K562 (cell line): ENCODE measurements around the gene MESP1. TPM values are rescaled to one million over a fixed set of nuclear protein-coding genes. Genes with fewer than 3 reads are reported as not detected.

ENCODE experiments used
- ASH1L ChIP-seq: fragments of 450-650 bp; IDR thresholded peaks from 2 replicates; pipeline ENCODE4 v1.6.1; 2018; ENCODE audit warnings: borderline replicate concordance, mild to moderate bottlenecking, low read depth; ENCODE audit not compliant: partially characterized antibody
- DNMT1 ChIP-seq: fragments of 450-650 bp; IDR thresholded peaks from 2 replicates; pipeline ENCODE4 v1.6.1; 2016; ENCODE audit warnings: antibody characterized with exemption, mild to moderate bottlenecking
- FOS ChIP-seq: IDR thresholded peaks from 3 replicates; pipeline ENCODE4 v1.6.1; 2011; ENCODE audit not compliant: insufficient read length; ENCODE audit errors: extremely low read depth
- GTF2B ChIP-seq: IDR thresholded peaks from 2 replicates; pipeline ENCODE4 v1.6.1; 2011; ENCODE audit not compliant: insufficient read length; ENCODE audit errors: extremely low read depth
- MEF2D ChIP-seq: conservative IDR thresholded peaks from 2 replicates; pipeline ENCODE4 v1.6.1; 2016; ENCODE audit warnings: low read depth, missing genetic modification characterization, missing compliant biosample characterization
- POLR2AphosphoS5 ChIP-seq: IDR thresholded peaks from 2 replicates; pipeline ENCODE4 v1.6.1; 2011; ENCODE audit warnings: mild to moderate bottlenecking, low read depth, low read length, moderate library complexity; ENCODE audit not compliant: control insufficient read depth, insufficient read depth
- RBM22 ChIP-seq: fragments of 200-400 bp; formaldehyde crosslinking; IDR thresholded peaks from 2 replicates; pipeline ENCODE4 v1.6.1; 2018; ENCODE audit warnings: low read length, low read depth; ENCODE audit not compliant: poor library complexity, severe bottlenecking
- SAFB2 ChIP-seq: fragments of 200-400 bp; formaldehyde crosslinking; IDR thresholded peaks from 2 replicates; pipeline ENCODE4 v1.6.1; 2018; ENCODE audit warnings: borderline replicate concordance, low read length, low read depth, moderate library complexity; ENCODE audit not compliant: severe bottlenecking
- SMARCA4 ChIP-seq: fragments of 450-650 bp; IDR thresholded peaks from 2 replicates; pipeline ENCODE4 v1.6.1; 2016
- ZNF197 ChIP-seq: fragments of 200-800 bp; sonication (Bioruptor generic); IDR thresholded peaks from 2 replicates; pipeline ENCODE4 v1.6.1; 2016; ENCODE audit warnings: low read depth, missing genetic modification characterization, missing compliant biosample characterization
- ZNF274 ChIP-seq: IDR thresholded peaks from 2 replicates; pipeline ENCODE4 v1.6.1; 2011; ENCODE audit warnings: low read depth, mild to moderate bottlenecking, low read length, moderate library complexity, borderline replicate concordance
- ZNF644 ChIP-seq: fragments of 200-800 bp; sonication (Bioruptor generic); IDR thresholded peaks from 2 replicates; pipeline ENCODE4 v1.6.1; 2016; ENCODE audit warnings: low read depth, missing genetic modification characterization, missing compliant biosample characterization
- ZNF76 ChIP-seq: fragments of 250-450 bp; sonication (Bioruptor Pico); IDR thresholded peaks from 2 replicates; pipeline ENCODE4 v1.4.0; 2020; ENCODE audit warnings: mild to moderate bottlenecking, moderate library complexity, borderline replicate concordance
- ZNF79 ChIP-seq: fragments of 250-450 bp; sonication (Bioruptor Pico); IDR thresholded peaks from 2 replicates; pipeline ENCODE4 v1.4.0; 2020; ENCODE audit warnings: low read depth, mild to moderate bottlenecking, moderate library complexity
- polyA plus RNA-seq, 8 experiments: library from polyadenylated mRNA; depleted of rRNA in 4 of 8; stranded (reverse) in 5 of 8; unstranded in 3 of 8; fragments of >200 nt; fragmentation: Nextera tagmentation in 2 of 8; fragmentation: Illumina TruSeq in 1 of 8; extraction: Ambion mirVana in 2 of 8; extraction: Trizol in 1 of 8; gene quantifications; 2 replicates each; pipeline versions ENCODE4 v1.2.1 to v1.2.3, GENCODE V29; 2011 to 2014; ENCODE audit warnings: inconsistent platforms in 1 of 8, missing spikeins in 1 of 8
- total RNA-seq, 7 experiments: library from RNA; depleted of rRNA in 6 of 7; stranded (reverse); fragments of >200 nt in 6 of 7; fragmentation: Illumina TruSeq in 2 of 7; extraction: Trizol in 2 of 7; gene quantifications; 2 replicates each; pipeline versions ENCODE4 v1.2.1 to v1.2.3, GENCODE V29; 2011 to 2021; ENCODE audit warnings: low replicate concordance in 1 of 7
- TF ChIP-seq, protein P1 (sequence below): sonication (generic); formaldehyde crosslinking; IDR thresholded peaks from 2 replicates; pipeline ENCODE4 v1.8.0; 2022; ENCODE audit warnings: missing genetic modification reagents, mild to moderate bottlenecking, borderline replicate concordance
- TF ChIP-seq, protein P2 (sequence below), 3 experiments: fragments of 200-800 bp in 1 of 3; fragments of 250-450 bp in 1 of 3; fragments of 450-650 bp in 1 of 3; sonication (Bioruptor Pico) in 1 of 3; sonication (Bioruptor generic) in 1 of 3; formaldehyde crosslinking in 1 of 3; IDR thresholded peaks; 2 replicates each; pipeline versions ENCODE4 v1.6.1 to v1.8.0; 2016 to 2022; ENCODE audit warnings: mild to moderate bottlenecking in 2 of 3, missing genetic modification characterization in 2 of 3, missing compliant biosample characterization in 1 of 3, moderate library complexity in 1 of 3
- TF ChIP-seq, protein P3 (sequence below): fragments of 450-650 bp; IDR thresholded peaks from 2 replicates; pipeline ENCODE4 v1.6.1; 2016; ENCODE audit warnings: antibody characterized with exemption

MESP1 gene
- total and polyA plus RNA-seq, 9 of the 15 experiments (the other 6 are each of a cell fraction or from before 2014, with no cell fraction given), result 0.14 to 1.1 (median 0.36) TPM; not detected in 4

DNA sequence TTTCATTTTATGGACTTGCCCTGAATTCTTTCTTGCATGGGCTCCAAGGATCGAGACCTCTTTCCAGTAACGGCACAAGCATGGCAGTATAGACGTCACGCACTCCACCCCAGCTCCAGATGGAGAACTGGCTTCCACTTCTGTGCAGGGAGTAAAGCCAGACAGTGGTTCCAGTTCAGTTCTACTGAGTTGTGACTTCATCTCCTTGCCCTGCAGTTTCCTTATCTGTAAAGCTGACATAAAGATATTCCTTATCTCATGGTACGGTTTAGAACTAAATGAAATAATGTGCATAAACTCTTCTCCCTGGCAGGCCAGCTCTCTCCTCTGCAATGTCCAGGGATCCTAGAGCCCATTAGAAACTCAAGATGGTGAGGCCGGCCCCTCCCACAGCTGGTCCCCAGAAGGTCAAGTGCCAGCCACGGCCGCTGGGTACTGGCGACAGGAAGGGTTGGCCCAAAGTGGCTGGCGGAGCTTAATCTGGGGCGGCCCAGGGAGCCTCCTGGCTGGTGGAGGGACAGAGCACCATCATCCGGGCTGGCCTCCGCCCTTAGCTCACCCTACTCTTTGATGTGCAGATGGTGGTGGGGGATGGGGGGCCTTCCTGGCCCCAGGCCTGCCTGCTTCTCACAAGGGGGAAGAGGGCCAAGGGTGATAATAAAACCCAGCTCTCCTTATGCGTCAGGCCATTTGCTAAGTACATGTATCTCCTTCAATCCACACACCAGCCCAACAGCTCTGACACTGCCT is 32.2 kb upstream of the MESP1 start (continued):
- TF ChIP-seq ASH1L (no peak), MEF2D (tag) (no peak), ZNF76 (no peak), ZNF274 (no peak), ZNF197 (0 out of 2 replicates have a peak, but pooled peaks have one; percentile 46), GTF2B (no peak), SMARCA4 (peak; percentile 36; the same call in 1 of the 2 replicates), ZNF644 (tag) (no peak), FOS (no peak), ZNF79 (CRISPR knock-in tag) (no peak), POLR2AphosphoS5 (no peak), DNMT1 (no peak), SAFB2 (no peak), RBM22 (no peak)
- TF ChIP-seq, protein P1, sequence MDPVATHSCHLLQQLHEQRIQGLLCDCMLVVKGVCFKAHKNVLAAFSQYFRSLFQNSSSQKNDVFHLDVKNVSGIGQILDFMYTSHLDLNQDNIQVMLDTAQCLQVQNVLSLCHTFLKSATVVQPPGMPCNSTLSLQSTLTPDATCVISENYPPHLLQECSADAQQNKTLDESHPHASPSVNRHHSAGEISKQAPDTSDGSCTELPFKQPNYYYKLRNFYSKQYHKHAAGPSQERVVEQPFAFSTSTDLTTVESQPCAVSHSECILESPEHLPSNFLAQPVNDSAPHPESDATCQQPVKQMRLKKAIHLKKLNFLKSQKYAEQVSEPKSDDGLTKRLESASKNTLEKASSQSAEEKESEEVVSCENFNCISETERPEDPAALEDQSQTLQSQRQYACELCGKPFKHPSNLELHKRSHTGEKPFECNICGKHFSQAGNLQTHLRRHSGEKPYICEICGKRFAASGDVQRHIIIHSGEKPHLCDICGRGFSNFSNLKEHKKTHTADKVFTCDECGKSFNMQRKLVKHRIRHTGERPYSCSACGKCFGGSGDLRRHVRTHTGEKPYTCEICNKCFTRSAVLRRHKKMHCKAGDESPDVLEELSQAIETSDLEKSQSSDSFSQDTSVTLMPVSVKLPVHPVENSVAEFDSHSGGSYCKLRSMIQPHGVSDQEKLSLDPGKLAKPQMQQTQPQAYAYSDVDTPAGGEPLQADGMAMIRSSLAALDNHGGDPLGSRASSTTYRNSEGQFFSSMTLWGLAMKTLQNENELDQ, result no peak
- TF ChIP-seq, protein P2, sequence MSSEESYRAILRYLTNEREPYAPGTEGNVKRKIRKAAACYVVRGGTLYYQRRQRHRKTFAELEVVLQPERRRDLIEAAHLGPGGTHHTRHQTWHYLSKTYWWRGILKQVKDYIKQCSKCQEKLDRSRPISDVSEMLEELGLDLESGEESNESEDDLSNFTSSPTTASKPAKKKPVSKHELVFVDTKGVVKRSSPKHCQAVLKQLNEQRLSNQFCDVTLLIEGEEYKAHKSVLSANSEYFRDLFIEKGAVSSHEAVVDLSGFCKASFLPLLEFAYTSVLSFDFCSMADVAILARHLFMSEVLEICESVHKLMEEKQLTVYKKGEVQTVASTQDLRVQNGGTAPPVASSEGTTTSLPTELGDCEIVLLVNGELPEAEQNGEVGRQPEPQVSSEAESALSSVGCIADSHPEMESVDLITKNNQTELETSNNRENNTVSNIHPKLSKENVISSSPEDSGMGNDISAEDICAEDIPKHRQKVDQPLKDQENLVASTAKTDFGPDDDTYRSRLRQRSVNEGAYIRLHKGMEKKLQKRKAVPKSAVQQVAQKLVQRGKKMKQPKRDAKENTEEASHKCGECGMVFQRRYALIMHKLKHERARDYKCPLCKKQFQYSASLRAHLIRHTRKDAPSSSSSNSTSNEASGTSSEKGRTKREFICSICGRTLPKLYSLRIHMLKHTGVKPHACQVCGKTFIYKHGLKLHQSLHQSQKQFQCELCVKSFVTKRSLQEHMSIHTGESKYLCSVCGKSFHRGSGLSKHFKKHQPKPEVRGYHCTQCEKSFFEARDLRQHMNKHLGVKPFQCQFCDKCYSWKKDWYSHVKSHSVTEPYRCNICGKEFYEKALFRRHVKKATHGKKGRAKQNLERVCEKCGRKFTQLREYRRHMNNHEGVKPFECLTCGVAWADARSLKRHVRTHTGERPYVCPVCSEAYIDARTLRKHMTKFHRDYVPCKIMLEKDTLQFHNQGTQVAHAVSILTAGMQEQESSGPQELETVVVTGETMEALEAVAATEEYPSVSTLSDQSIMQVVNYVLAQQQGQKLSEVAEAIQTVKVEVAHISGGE (CRISPR knock-in tag; IDR thresholded peaks at IDR 0.05), result peak in 1 of 3 experiments; percentile 64; a peak in 2 of 6 replicates
- TF ChIP-seq, protein P3, sequence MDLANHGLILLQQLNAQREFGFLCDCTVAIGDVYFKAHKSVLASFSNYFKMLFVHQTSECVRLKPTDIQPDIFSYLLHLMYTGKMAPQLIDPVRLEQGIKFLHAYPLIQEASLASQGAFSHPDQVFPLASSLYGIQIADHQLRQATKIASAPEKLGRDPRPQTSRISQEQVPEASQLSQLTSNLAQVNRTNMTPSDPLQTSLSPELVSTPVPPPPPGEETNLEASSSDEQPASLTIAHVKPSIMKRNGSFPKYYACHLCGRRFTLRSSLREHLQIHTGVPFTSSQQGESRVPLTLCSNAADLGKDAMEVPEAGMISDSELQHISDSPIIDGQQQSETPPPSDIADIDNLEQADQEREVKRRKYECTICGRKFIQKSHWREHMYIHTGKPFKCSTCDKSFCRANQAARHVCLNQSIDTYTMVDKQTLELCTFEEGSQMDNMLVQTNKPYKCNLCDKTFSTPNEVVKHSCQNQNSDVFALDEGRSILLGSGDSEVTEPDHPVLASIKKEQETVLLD, result no peak
